ENCODE results near the gene RELL1.

DNA sequence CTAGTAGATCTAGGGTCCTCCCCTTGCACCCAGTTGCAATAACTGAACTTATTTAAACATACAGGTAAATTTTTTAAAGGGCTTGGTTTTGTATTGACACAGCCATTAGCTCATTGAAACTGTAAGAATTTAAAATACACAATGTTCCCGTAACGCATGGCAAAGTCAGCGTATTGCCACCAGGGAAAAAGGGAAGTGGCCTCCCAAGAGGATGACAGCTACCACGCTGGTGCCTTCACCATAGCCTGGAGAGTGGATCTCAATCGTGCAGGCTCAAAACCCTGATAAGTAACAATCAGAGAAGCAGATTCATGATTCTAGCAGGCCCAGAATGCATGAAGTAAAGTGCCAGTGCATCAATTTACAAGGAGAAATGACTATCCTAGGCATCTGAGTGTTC, 49.4 kb upstream of the RELL1 start:
- TF ChIP-seq, protein P1, sequence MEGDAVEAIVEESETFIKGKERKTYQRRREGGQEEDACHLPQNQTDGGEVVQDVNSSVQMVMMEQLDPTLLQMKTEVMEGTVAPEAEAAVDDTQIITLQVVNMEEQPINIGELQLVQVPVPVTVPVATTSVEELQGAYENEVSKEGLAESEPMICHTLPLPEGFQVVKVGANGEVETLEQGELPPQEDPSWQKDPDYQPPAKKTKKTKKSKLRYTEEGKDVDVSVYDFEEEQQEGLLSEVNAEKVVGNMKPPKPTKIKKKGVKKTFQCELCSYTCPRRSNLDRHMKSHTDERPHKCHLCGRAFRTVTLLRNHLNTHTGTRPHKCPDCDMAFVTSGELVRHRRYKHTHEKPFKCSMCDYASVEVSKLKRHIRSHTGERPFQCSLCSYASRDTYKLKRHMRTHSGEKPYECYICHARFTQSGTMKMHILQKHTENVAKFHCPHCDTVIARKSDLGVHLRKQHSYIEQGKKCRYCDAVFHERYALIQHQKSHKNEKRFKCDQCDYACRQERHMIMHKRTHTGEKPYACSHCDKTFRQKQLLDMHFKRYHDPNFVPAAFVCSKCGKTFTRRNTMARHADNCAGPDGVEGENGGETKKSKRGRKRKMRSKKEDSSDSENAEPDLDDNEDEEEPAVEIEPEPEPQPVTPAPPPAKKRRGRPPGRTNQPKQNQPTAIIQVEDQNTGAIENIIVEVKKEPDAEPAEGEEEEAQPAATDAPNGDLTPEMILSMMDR (IDR thresholded peaks at IDR 0.05) = no peak
- TF ChIP-seq POLR2A (IDR thresholded peaks at IDR 0.05) = no peak

Data from body of pancreas (tissue), 4 donors.